Type B pancreatic cell (in vitro differentiated cells): ENCODE data around the gene EPHX1. TPM values are rescaled to one million over a fixed set of nuclear protein-coding genes. Genes with fewer than 3 reads are reported as not detected.
A peak's percentile ranks its signal among the peaks of the same experiment; 100 is the strongest.
"Not testable (repeated sequence)": the region's sequence is repeated elsewhere in the genome, so short reads cannot be mapped to it uniquely, and the experiment has no call there.

Source experiments
- DNase-seq: peaks from one replicate; pipeline ENCODE4 v3.0.0; 2021; ENCODE audit warnings: mixed read lengths; ENCODE audit not compliant: unreplicated experiment; ENCODE audit errors: extremely low spot score
- H3K27ac Mint-ChIP-seq: 2 replicates; pipeline ENCODE4 v1.8.0; 2021; ENCODE audit warnings: mild to moderate bottlenecking, mixed read lengths
- H3K27me3 Mint-ChIP-seq: 2 replicates; pipeline ENCODE4 v1.8.0; 2021; ENCODE audit warnings: mixed read lengths
- H3K36me3 Mint-ChIP-seq: 2 replicates; pipeline ENCODE4 v1.8.0; 2021; ENCODE audit warnings: mixed read lengths
- H3K4me1 Mint-ChIP-seq: one replicate; pipeline ENCODE4 v1.8.0; 2021; ENCODE audit warnings: mixed read lengths; ENCODE audit not compliant: unreplicated experiment
- H3K4me3 Mint-ChIP-seq: 2 replicates; pipeline ENCODE4 v1.8.0; 2021; ENCODE audit warnings: mild to moderate bottlenecking, mixed read lengths
- H3K9me3 Mint-ChIP-seq: 2 replicates; pipeline ENCODE4 v1.8.0; 2021; ENCODE audit warnings: mixed read lengths
- total RNA-seq: library from RNA; stranded (reverse); gene quantifications from 2 replicates; pipeline ENCODE4 v1.2.1, GENCODE V29; 2021; ENCODE audit warnings: low replicate concordance
- TF ChIP-seq, protein P1 (sequence below): fragments of 200-600 bp; sonication (generic); conservative IDR thresholded peaks from 2 replicates; pipeline ENCODE4 v1.5.0; 2021; ENCODE audit warnings: antibody characterized with exemption, mild to moderate bottlenecking

The EPHX1 gene
- total RNA-seq, 1 donor from 2014 or later = 65.2 TPM

DNA sequence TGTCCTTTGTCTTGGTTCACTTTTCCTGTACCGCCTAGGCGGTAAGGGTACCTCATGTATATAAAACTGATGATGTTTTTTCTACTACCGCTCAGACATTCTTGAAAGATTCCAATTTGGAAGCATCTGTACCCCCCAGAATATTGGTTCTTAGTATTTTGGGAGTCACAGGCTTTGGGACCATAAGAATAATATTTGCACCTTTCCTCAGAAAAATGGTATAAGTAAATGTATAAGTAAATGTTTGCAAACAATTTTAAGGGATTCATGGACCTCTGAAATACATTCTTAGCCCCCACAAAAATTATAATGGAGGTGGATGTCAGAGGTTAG, 31.6 kb upstream of the EPHX1 start:
- Mint-ChIP-seq H3K27ac (no peak overlapping the region), H3K9me3 (no peaks in the 10 kb centered on the region), H3K4me1 (peaks cover 31% of the 10 kb centered on the region), H3K4me3 (no peak overlapping the region), H3K27me3 (no peaks in the 10 kb centered on the region), H3K36me3 (peaks cover 7% of the 10 kb centered on the region)
- TF ChIP-seq, protein P1, sequence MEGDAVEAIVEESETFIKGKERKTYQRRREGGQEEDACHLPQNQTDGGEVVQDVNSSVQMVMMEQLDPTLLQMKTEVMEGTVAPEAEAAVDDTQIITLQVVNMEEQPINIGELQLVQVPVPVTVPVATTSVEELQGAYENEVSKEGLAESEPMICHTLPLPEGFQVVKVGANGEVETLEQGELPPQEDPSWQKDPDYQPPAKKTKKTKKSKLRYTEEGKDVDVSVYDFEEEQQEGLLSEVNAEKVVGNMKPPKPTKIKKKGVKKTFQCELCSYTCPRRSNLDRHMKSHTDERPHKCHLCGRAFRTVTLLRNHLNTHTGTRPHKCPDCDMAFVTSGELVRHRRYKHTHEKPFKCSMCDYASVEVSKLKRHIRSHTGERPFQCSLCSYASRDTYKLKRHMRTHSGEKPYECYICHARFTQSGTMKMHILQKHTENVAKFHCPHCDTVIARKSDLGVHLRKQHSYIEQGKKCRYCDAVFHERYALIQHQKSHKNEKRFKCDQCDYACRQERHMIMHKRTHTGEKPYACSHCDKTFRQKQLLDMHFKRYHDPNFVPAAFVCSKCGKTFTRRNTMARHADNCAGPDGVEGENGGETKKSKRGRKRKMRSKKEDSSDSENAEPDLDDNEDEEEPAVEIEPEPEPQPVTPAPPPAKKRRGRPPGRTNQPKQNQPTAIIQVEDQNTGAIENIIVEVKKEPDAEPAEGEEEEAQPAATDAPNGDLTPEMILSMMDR = no peak
- no peak for DNase-seq

DNA sequence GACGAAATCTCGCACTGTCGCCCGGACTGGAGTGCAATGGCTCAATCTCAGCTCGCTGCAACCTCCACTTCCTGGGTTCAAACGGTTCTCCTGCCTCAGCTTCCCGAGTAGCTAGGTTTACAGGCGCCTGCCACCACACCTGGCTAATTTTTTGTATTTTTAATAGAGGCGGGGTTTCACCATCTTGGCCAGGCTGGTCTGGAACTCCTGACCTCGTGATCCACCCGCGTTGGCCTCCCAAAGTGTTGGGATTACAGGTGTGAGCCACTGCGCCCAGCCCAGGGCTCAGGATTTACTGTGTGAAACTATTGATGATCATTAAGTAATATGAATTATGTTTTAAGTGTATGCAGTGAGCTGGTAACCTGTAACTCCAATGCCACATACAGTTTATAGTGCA, 30.8 kb upstream of the EPHX1 start:
- Mint-ChIP-seq H3K36me3 (peaks cover 12% of the 10 kb centered on the region), H3K4me1 (peaks cover 22% of the 10 kb centered on the region)
- H3K4me3 Mint-ChIP-seq, H3K27me3 Mint-ChIP-seq, H3K9me3 Mint-ChIP-seq, H3K27ac Mint-ChIP-seq, DNase-seq: not testable (repeated sequence)

DNA sequence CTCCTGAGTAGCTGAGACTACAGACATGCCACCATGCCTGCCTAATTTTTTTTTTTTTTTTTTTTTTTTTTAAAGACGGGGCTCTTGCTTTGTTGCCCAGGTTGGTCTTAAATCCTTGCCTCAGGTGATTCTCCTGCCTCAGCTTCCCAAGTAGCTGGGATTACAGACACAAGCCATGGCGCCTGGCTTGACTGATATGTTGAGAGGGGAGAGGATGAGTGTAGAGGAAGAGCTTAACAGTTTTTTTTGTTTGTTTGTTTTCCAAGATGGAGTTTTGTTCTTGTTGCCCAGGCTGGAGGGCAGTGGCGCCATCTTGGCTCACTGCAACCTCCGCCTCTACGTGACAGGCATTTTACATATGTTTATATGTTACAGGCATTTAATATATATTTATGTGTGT, 29.8 kb upstream of the EPHX1 start:
- Mint-ChIP-seq H3K27ac (no peak overlapping the region), H3K36me3 (peaks cover 12% of the 10 kb centered on the region), H3K4me3 (peak overlapping the region; percentile 62), H3K4me1 (peaks cover 14% of the 10 kb centered on the region), H3K9me3 (no peaks in the 10 kb centered on the region), H3K27me3 (no peaks in the 10 kb centered on the region)
- no peak for DNase-seq
- TF ChIP-seq, protein P1 = no peak

DNA sequence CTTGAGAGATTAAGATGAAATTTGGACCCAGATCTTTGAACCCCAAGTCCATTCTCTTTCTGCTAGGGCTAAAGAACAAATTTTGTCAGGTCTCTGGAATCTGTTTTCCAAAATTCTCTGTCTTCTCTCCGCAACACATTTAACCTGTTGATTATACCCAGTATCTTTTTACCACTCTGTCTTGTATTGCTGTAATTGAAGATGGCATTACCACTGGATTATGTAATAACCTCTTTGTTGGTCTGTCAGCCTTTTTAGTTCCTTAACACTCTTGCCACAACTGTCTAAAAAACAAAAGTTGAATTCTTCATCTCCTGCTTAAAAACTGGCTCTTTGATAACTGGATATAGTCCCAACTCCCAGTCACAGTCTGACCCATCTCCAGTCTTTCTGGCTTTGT, 29.3 kb upstream of the EPHX1 start:
- no peaks in the 10 kb centered on the region for H3K9me3 Mint-ChIP-seq
- peaks cover 14% of the 10 kb centered on the region for H3K4me1 Mint-ChIP-seq
- no peak for DNase-seq
- peaks cover 12% of the 10 kb centered on the region for H3K36me3 Mint-ChIP-seq
- TF ChIP-seq, protein P1 = no peak
- H3K4me3 Mint-ChIP-seq = peak overlapping the region; percentile 66
- H3K27me3 Mint-ChIP-seq = no peaks in the 10 kb centered on the region
- no peak overlapping the region for H3K27ac Mint-ChIP-seq

DNA sequence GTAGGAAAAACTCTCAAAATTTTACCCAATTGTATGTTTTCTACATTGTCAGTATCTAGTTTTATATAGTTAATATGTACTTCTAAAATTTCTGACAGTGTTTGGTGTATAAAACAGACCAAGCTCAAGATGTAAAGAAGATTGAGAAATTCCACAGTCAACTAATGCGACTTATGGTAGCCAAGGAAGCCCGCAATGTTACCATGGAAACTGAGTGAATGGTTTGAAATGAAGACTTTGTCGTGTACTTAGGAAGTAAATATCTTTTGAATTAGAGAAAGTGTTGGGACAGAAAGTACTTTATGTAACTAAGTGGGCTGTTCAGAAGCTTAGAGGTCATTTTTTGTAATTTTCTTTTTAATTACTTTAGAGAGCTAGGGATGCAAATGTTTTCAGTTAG, 20.8 kb upstream of the EPHX1 start:
- not testable (repeated sequence) for H3K4me1 Mint-ChIP-seq, H3K27ac Mint-ChIP-seq, H3K4me3 Mint-ChIP-seq, DNase-seq, H3K27me3 Mint-ChIP-seq
- Mint-ChIP-seq H3K36me3 (peaks cover 56% of the 10 kb centered on the region), H3K9me3 (peaks cover 17% of the 10 kb centered on the region)

DNA sequence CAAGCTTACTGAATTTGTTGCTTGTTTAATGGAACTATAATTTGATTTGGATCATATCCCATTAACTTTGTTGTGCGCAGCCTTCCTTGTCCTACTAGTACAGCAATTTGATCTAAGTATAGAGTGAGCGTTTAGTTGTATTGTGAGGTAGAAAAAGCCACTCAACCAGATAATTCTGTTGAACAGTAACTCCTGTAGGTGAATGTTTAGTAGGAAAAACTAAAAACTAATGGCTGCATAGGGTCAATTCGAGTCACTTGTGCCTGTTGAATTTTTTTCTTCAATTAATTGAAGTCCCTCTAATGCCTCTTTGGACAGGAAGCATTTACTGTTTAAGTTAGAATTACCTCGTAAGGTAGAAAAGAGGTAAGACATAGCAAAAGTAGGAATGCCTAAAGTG, 15.0 kb upstream of the EPHX1 start:
- Mint-ChIP-seq H3K4me3 (no peak overlapping the region), H3K27me3 (no peaks in the 10 kb centered on the region), H3K27ac (no peak overlapping the region), H3K36me3 (peaks cover 65% of the 10 kb centered on the region), H3K9me3 (peaks cover 13% of the 10 kb centered on the region), H3K4me1 (no peaks in the 10 kb centered on the region)
- TF ChIP-seq, protein P1 = no peak
- no peak for DNase-seq

DNA sequence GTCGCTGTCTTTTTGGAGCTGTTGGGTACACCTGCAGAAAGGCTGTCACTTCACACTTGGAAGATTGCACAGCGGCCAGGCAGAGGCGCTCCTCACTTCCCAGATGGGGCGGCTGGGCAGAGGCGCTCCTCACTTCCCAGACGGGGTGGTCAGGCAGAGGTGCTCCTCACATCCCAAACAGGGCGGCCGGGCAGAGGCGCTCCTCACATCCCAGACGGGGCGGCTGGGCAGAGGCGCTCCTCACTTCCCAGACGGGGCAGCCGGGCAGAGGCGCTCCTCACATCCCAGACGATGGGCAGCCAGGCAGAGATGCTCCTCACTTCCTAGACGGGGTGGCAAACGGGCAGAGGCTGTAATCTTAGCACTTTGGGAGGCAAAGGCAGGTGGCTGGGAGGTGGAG, 13.8 kb upstream of the EPHX1 start:
- peaks cover 13% of the 10 kb centered on the region for H3K9me3 Mint-ChIP-seq
- H3K36me3 Mint-ChIP-seq = peaks cover 60% of the 10 kb centered on the region
- DNase-seq, H3K27me3 Mint-ChIP-seq, H3K27ac Mint-ChIP-seq, H3K4me3 Mint-ChIP-seq, H3K4me1 Mint-ChIP-seq: not testable (repeated sequence)

DNA sequence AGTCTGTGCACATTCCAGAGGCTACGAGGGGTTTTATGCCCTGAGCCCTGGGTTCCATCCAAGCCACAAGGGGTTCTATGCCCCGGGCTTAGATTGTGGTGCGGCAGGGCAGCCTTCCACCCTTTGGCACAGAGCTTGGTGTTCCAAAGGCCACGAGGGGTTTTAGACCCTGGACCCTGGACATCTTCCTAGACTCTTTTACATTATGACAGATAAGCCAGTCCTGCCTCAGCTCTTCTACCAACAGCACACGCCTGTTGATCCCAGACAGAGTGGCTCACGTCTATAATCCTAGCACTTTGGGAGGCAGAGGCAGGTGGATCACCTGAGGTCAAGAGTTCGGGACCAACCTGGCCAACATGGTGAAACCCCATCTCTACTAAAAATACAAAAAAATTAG, 8.8 kb upstream of the EPHX1 start:
- not testable (repeated sequence) for H3K4me1 Mint-ChIP-seq, H3K27me3 Mint-ChIP-seq
- peaks cover 29% of the 10 kb centered on the region for H3K36me3 Mint-ChIP-seq

More for the DNA sequence above, 8.8 kb upstream of the EPHX1 start:
- not testable (repeated sequence) for H3K4me3 Mint-ChIP-seq, H3K27ac Mint-ChIP-seq, DNase-seq, H3K9me3 Mint-ChIP-seq
